NCI-H2107 treated with DMSO at 0.1 percent for 48 hours (cell line): ENCODE results near the gene IGLON5.

Experiments used
- DNase-seq: peaks from one replicate; lab custom pipeline; 2025; ENCODE audit not compliant: unreplicated experiment; lab: John Stamatoyannopoulos, UW

Gene IGLON5

DNA sequence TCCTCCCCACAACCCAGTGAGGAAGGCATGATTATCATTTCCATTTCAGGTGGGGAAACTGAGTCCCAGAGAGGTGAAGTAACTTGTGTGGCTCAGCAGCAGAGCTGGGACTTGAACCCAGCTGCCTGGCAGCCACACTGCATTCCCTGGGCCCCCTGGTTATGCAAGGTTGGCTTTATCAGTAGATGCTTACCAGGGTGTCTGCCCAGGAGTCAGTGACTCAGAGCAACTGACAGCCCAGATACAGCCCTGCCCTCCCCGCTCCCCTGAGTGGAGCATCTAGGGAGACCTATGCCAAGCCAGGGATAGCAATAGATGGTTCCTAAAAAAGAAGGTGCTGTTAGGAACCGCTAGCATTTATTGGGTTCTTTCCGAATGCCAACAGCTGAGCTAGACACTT is 5.9 kb downstream of the IGLON5 start:
- DNase-seq, result no peak

DNA sequence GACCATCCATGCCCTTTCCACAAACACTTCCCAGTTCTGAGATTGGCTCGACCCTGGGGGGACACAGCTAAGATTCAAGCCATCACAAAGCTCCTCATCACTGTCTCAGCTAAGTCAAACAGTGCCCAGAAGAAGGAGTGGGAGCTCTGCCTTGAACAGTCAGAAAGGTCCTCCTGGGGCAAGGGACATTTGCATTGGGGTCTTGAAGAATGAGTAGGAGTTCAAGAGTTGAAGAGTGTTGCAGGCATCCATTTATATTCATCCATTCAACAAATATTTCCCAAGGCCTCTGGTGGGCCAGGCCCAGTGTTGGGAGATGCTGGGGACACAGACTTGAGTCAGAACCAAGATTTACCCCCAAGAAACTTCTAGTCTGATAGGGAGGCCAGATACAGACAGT is 6.5 kb downstream of the IGLON5 start:
- no peak for DNase-seq

DNA sequence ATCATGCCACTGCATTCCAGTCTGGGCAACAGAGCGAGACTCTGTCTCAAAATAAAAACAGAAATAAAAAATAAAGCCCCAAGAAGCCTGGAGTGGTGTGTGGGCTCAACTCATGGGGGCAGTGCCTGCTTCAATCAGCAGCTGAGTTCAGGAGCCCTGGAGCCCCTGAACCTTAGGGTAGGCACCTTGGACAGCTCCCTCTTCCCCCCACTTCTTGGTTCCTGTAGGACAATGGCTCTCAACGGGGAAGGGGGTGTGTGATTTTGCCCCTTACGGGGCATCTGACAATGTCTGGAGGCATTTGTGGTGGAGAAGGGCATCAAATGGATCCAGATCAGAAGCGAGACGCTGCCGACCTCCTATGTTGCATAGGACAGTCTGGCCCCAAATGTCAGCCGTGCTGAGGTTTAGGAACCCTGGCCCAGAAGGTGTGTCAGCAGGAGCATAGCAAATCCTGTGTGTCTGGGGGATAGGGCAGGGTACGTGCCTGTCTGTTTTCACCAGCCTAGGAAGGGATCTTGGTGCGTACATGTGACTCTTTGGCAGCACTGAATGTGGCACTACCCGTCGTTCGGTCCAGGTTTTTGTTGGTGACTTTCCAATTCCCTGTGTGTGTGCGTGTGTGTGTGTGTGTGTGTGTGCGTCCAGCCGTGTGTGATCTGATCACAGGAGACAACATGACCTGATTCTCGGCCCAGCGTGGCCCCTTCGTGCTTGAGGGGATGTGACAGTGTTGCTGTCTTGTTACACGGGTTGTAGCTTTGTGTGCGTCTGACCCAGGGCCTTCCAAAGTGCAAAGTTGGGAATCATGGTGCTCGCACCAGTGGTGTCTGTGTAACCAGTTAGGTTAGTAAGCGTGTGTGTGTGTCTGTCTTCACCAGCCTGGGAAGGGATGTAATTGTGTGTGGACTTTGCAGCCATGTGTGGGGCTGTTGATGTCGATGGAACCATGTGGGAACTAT is 7.5 kb downstream of the IGLON5 start:
- DNase-seq, result no peak

DNA sequence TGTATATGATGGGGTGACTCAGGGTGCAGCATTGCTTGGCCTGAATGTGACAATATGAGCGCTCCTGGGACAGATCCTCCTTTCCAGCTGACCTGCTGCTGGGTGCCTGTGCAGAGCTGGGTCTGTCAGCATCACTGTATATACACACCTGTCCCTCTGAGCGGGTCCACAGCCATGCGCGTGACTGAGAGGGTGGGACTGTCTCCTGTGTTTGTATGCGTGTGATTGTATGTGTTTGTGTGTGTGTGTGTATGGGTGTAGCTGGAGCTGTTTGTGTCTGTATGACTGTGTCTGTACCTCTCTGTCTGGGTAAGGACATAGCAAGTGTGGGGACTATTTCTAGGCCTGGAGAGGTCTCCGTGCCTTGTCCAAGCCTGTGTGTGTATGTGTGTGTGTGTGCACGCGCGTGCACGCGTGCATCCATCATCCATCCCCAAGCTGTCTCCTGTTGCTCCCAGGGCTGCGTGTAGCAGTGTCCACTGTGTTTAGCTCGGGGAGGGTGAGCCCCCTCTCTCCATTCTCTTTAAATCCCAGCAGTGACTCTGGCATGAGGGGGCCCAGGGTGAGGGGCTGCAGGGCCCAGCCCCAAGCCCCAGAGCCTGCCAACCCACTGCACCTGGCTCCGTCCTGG is 8.3 kb downstream of the IGLON5 start:
- DNase-seq, result no peak

DNA sequence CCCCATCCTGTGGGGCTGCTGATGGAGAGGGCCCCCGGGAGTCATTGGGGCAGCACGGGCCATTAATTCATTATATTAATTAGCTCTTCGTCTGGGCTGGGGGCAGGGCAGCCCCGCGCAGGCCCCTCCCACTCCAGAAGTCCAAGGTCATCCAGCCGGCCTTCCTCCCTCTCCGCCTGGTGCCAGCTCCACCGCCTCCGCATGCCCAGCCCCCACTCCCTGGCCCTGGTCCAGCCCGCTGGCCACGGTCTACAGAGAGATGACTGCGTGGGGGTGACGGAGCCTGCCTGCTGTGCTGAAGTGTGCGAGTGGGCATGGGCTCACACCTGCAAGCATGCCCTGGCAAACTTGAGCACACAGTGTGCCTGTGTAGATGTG is 8.8 kb downstream of the IGLON5 start:
- no peak for DNase-seq

DNA sequence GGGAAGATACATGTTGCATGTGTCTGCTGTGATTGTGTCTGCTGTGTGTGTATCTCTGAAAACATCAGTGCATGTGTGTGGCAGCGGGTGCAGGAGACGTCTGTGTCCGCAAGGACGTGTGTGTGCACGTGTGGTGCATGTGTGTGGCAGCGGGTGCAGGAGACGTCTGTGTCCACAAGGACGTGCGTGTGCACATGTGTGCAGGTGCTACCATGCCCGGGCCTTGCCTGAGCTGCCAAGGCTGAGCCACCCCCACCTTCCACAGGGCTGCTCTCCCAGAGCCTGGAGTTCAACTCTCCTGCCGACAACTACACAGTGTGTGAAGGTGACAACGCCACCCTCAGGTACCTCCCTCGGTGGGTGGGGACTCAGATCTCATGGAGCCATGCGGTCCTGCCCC is 10.4 kb downstream of the IGLON5 start:
- DNase-seq, result no peak

DNA sequence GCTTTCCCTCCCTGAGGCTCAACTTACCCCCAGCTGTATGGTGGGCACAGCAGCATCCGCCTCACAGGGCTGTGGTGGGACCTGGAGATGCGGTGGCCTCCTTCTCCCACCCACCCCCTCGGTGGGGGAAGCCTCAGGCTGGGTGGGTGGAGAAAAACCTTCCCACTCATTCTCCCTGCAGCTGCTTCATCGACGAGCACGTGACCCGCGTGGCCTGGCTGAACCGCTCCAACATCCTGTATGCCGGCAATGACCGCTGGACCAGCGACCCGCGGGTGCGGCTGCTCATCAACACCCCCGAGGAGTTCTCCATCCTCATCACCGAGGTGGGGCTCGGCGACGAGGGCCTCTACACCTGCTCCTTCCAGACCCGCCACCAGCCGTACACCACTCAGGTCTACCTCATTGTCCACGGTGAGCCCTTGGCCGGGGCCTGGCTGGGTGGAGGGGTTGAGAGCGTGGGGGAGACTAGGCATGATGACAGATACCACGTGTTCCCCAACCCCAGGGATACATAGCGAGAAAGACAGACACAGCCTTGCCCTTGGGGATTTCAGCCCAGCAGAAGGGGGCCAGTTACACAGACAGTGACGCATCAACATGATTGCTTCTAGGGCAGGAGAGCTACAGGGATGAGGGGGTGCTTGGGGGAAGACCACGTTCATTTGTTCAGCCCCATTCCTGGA is 12.2 kb downstream of the IGLON5 start:
- DNase-seq, result no peak

DNA sequence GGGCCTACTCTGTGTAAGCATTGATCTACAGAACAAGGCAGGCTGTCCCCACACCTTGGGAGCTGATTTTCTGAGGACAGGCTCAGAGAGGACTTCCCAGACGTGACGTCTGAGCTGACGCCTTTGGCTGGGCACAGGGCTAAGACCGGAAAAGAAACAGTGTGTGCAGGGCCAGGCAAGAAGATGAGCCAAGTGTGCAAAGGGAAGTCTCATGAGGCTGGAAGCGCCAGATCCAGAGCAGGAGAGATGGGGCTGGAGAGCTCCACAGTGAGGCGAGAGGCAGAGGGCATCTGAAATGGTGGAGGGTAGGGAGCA is 12.7 kb downstream of the IGLON5 start:
- DNase-seq, result no peak

DNA sequence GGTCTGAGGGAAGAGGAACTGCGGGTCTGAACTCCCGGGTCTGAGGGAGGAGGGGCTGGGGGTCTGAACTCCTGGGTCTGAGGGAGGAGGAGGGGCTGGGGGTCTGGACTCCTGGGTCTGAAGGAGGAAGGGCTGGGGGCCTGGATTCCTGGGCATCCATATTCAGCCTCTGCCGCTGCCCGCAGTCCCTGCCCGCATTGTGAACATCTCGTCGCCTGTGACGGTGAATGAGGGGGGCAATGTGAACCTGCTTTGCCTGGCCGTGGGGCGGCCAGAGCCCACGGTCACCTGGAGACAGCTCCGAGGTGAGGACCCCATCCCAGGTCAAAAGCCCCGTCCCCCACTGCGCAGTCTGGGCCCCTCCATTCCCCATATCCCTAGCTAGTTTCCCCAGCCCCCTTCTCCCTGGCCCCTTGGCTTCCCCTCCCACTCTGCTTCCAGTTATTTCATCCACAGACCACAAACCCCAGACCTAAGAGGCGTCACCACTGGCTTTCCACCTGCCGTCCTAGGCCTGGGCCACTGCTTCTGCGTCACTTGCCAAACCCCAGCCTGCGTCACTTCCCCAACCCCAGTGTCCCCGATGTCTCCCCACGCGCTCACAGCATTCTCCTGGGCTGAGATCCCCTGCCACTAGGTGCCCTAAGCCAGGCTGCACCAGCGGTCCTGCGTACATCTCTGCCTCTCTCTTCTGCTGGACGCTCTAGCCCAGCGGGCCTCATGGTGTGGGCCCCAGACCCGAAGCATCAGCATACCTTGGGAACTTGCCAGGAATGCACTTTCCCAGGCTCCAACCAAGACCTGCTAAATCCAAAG is 13.9 kb downstream of the IGLON5 start:
- DNase-seq, result no peak

DNA sequence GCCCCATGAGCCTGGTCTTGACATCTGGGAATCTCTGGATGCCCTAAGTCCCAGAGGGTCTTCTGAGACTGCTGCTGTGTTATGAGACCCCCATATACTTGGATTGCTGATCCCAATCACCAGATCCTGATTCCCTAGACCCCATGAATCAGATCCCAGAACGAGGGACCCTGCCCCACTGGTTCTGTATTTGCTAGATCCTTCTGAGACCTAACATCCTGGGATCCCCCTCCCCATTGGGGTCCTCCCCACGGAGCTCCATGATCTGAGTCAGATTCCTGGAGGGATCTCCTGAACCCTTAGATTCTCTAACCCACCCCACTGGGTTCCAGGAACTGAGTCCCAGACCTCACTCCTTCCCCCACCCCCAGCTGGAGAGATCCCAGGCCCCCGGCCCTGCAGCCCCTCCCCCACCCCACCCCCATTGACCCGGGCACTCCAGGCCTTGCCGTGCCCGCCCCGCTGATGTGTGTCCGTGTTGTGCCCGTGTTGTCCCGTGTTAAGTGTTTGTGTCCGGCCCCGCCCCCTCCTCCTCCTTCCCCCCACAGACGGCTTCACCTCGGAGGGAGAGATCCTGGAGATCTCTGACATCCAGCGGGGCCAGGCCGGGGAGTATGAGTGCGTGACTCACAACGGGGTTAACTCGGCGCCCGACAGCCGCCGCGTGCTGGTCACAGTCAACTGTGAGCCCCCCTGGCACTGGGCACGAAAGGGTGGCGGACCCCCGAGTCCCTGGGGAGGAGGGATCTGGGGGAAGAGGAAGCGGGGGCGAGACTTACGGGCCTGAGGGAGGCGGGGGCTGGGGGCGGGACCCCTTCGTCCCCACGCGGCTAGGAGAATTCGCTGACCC is 15.0 kb downstream of the IGLON5 start:
- DNase-seq, result no peak

DNA sequence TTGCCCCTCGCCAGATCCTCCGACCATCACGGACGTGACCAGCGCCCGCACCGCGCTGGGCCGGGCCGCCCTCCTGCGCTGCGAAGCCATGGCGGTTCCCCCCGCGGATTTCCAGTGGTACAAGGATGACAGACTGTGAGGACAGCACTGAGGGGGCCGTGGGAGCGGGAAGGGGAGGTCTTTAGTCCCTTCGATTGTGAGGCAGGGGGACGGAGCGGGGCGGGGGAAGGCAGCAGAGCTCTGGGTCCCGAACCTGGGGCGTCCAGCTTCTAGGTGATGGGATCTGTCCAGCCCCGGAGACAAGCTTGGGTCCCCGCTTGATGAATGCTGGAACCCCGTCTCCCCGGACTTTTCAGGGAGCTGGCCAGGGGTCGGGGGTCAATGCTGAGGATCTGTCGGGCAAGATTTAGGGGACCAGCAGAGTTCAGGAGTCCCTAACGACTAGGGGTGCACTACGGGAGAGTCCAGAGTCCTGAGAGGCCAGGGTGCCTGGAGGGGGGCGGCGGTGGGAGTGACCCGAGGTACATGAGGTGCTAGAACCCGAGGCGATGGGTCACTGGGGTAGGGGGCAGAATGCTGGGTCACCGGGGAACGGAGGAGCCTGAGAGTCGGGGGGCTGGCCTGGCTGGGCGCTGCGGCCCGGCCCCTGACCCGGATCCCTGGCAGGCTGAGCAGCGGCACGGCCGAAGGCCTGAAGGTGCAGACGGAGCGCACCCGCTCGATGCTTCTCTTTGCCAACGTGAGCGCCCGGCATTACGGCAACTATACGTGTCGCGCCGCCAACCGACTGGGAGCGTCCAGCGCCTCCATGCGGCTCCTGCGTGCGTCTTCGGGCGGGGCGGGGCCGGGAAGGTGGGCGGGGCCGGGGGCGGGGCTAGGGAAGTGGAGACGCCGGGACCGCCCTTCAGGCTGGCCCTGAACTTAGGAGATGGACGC is 15.9 kb downstream of the IGLON5 start:
- DNase-seq, result no peak

DNA sequence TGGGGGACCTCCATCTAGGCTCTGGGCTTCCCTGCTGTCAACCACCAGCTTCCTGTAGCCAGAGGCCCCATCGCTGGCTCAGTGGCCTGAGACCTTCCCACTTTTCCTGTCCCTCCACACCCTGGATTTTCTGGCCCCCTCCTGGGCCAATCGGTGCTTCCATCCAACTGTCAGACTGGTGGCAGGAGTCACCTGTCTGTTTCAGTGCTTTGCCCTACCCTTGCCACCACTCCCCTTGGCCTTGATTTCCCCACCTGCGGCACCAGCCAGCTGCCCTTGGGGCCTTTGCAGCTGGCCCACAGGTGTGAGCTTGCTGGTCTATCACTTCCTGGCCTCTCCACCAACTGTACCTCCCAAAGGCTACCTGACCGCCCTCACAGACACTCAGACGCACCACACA is 18.0 kb downstream of the IGLON5 start:
- no peak for DNase-seq

DNA sequence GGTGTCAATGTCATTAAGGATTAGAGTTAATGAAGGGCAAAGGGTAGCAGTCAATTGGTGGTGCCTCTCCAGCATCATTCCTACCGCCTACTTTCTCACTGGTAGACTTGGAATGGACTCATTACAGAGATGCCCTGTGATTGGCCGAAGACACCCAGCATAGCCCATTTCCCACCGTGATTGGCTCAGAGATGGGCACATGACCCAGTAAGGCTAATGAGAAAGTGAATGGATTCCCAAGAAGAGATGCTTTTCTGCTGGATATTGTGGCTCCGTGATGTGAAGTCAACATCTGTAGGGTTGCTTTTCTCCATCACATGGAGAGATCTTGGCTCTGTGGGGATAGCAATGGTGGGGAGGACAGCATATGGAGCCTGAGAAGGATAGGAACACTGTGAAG is 18.9 kb downstream of the IGLON5 start:
- no peak for DNase-seq

DNA sequence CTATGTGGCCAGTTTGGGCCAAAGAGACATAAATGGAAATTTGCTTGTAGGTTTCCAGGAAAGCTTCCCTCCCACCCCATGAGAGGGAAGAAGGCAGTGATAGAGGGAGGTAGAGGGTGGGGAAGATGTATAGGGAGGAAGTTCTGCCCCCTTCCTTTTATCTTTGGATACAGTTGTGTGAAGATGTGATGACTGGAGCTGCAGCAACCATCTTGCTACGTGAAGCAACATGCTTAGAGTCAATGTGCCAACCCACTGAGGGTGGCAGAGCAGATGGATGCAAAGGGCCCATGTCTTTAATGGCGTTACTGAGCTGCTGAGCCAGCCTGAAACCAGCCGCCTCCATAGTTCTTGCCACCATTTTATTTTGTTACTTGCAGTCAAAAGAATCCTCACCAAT is 19.7 kb downstream of the IGLON5 start:
- no peak for DNase-seq

DNA sequence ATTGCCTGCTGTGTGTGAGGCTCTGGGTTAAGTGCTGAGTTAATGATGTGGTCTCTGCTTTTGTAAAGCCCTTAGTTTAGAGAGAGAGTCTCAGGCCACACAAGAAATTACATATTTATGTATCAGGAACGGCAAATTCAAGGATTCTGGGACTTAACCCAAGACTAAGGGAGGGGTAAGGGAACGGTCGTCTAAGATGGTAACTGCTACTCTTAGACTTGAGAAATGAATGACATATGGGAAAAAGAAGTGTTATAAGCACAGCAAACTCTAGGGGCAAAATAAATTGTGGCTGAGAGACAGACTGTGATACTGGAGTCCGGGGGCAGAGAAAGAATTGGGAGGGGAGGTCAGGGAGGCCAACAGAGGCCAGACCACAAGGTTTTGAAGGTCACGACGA is 20.3 kb downstream of the IGLON5 start:
- no peak for DNase-seq

DNA sequence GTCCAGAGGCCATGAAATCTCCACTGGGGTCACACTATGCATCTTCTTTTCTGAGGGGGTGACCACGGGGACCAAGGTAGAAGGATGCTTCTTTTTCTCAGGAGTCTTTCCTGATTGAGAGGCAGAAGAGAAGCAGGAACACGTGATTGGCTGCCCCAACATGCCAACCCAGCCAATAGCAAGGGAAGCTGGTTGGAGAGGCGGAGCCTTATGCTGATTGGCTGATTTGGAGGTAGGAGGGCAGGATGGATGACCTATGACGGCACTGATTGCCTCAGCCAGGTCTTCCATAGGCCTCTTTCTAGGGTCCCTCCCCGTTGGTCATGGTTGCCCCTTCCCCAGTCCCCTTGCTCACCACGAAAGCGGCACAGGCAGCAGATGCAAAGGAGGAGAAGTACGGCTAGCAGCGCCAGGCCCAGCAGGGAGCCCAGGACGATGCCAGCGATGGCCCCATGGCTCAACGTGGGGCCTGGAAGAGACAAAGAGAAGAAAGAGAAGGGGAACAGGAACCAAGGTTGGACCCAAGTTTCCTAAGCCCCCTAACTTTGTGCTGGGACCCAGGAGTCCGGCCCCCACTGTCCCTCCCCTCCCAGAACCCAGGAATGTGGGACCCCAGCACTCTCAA is 22.5 kb downstream of the IGLON5 start:
- DNase-seq, result no peak

DNA sequence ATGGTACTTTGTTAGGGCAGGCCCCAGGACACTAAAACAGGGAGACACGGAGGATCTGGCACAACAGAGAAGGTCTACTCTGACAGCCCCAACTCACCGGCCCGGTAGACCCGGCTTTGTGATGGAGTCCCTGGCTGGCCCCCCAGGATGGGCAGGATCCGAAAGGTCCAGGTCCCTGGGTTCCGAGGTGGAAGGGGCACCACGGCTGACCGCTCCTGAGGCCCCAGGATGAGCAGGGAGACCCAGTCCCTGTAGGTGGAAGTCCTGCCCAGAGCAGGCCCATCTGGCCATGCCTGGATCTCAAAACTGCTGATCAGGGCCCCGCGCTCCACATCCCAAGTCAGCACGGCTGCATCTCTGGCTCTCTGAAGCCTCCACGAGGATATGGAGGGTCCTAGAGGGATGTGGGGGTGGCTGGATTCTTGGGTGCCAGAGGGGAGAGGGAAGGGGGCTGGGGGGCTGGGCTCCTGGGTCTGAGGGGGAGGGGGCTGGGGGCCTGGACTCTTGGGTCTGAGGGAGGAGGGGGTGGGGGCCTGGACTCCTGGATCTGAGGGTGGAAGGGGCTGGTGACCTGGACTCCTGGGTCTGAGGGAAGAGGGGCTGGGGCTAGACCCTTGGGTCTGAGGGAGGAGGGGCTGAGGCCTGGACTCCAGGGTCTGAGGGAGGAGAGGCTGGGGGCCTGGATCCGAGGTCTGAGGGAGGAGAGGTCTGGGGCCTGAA is 25.9 kb downstream of the IGLON5 start:
- no peak for DNase-seq

DNA sequence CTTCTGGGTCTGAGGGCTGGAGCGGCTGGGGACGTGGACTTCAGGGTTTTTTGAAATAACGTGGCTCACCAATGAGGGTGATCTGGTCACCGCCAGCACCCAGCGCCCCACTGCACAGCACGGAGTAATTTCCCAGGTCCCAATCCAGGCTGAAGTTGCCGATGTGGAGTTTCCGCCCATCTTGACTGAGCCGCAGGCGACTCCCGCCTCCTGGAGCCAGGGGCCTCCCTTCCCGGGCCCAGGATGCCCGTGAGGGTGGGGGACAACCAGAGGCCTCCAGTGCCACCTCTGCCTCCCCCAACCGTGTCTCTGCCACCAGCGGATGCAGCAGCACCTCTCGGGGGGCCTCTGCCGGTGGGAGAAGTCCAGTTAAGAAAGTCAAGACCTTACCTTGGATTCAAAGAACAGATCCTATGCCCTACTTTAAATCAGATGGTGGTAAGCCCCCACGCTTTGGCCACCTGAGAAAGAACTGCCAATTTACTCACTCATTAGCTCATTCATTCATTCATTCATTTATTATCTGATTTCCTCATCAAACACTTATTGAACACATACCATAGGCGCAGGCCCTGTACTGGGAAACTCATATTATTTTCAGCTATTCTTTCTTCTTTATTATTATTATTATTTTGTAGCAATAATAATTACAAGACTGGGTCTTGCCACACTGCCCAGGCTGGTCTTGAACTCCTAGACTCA is 26.6 kb downstream of the IGLON5 start:
- no peak for DNase-seq
